ENCODE measurements around the gene KIF1B.

Gene KIF1B

GRCh38 chr1:10430216-10431069, 220.1 kb downstream of the KIF1B start, which contains the start of gene CENPS:
CENPS (plus strand) TSS chr1:10430433; CDS start chr1:10430518, 85 bp downstream.
- peak; percentile 86 to 93 (median 89) for DNase-seq

Measured in activated naive CD4-positive, alpha-beta T cell (primary cell).